GM20431 (cell line): ENCODE data around the gene BRAT1.
"Not testable (repeated sequence)": the region's sequence is repeated elsewhere in the genome, so short reads cannot be mapped to it uniquely, and the experiment has no call there.

ENCODE experiments used
- in situ Hi-C: fragments of 300-500 bp; cut with MseI, MboI; formaldehyde crosslinking; loops from one replicate; pipeline ENCODE4 v1.15.0; 2020; ENCODE audit warnings: low sequenced_read_pairs; ENCODE audit not compliant: unreplicated experiment

BRAT1 gene

DNA sequence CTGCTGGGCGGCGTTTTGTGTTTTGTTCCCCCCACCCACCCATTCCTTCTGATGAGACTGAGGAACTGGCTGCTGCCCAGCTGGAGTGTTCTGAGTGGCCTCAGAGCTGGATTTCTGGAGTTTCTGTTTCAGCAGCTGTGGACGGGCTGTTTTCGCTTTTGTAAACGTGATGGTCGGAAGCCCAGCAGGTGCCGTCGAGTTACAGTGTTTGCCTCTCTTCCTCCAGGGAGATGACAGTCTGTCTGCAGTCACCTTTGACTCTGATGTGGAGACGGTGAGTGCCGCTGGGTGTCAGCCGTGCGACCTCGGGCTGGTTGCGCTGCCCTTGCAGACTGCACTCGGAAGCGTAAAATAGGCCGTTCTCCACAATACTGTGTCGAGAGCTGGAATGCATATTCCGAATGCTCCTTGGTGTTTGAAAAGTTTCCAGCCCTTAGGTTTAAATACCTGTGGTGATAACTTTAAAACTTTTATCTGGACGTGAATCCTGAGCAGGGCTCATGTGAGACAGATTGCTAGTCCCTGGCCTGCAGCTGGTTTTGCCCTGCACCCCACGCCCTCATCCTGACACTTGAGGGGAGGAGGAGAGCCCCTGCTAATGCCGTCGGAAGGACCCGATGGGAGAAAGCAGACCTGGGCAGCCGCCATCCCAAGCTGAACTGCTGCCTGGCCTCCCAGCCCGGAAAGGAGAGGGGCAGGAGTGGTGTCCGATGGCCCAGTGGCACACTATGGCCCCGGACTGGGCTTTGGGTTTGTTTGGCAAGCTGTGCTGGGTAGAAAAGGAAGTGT lies 11.8 kb upstream of the BRAT1 start:
- in situ Hi-C loops: no loop called here

DNA sequence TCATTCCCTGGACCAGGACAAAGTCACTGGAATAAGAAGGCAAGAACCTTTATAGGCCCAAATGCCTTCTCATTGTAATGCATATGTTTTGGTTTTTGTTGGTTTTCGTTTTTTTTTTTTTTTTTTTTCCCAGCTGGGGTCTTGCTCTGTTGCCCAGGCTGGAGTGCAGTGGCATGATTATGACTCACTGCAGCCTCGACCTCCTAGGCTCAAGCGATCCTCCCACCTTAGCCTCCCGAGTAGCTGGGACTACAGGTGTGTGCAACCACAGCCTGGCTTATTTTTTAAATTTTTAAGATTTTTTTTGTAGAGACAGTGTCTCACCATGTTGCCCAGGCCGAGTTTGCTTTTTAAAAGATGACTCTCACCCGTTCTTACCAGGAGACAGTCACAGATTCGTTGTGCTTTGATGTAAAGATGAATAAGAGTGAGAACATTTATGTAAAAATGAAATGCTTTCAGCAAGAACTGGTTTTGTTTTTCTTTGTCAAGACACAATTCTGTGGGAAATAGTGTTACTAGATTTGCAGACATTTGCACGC lies 11.1 kb upstream of the BRAT1 start:
- in situ Hi-C loops: no loop called here

DNA sequence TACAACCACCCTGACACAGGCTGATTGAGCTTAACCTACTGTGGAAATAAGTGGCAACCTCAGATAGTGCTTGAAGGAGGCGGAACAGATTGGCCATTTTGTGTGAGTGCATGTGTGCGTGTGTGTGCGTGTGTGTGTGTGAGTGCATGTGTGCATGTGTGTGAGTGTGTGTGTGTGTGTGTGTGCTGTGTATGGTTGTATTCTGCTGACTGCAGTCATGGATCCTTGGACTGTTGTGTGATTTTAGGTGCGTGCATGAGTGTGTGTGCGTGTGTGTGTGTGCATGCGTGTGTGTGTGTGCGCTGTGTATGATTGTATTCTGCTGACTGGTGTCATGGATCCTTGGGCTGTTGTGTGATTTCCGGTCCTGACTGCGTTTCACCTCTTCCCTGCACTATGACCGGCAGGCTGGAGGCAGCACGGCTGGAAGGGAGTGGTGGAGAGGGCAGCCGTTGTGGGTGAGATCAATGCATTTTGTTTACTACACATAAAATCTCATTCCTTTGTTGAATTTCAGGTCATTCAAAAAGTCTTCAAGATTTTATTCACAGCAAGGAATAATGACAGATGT lies 9.7 kb upstream of the BRAT1 start:
- in situ Hi-C loops: no loop called here

DNA sequence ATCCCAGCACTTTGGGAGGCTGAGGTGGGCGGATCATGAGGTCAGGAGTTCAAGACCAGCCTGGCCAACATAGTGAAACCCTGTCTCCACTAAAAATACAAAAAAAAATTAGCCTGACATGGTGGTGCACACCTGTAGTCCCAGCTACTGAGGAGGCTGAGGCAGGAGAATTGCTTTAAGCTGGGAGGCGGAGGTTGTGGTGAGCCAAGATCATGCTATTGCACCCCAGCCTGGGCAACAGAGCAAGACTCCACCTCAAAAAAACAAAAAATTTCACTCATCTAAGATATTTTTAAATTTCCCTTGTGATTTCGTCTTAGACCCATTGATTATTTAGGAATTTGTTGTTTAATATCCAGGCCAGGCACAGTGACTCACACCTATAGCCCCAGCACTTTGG lies 8.6 kb upstream of the BRAT1 start:
- in situ Hi-C loops: not testable (repeated sequence)

DNA sequence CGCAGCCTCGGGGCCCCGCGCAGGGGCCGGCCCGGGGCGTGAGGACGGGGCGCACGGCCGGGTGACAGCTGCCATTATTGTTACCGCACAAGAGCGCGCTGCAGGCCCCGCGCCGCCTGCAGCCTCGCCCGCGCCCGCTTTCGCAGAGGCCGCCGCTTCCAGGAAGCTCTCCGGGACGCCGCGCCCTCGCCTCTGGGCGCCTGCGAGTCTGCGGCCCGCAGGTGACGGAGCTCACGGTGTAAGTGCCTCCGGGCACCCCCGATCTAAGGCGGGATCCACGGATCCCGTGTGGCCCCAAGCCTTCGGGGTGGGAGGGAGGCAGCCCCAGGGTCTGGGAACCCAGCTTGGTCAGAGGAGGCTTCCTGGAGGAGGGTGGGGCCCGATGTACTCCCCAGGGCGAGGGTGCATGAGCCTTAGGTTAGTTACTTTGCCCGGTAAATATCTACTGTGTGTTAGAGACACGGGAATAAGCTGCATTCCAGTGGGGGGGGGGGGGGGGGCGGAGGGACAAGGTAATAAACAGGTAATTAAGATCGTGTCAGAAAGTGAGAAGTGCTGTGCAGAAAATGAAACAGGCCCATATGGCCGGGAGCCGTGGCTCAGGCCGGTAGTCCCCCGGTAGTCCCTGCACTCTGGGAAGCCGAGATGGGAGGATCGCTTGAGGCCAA lies 4.1 kb upstream of the BRAT1 start:
- in situ Hi-C loops: no loop called here

DNA sequence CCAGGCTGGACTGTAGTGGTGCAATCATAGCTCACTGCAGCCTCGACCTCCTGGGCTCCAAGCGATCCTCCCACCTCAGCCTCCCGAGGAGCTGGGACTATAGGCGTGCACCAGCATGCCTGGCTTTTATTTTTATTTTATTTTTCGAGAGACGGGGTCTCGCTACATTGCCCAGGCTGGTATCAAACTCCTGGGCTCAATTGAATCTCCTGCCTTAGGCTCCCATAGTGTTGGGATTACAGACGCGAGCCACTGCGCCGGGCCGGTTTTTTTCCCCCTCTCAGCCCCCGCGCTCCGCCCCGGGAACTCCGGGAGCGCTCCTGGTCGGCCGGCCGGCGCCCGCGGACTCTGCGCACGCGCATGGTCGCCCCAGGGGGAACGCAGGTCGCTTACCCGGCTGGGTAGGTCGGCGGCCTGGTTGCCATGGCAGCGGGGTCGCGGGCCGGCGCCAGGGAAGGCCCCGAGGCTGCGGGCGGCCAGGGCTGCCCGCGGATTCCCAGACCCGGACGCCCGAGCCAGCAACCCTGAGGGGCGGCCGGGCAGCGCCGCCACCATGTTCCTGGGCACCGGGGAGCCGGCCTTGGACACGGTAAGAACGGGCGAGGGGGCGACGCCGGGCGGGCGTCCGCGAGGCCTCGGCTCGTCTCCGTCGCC lies 3.4 kb upstream of the BRAT1 start, which contains the start of gene IQCE:
Gene IQCE (plus strand): TSS at position 351 of the 654 bp plus-strand sequence. CDS start 203 bp downstream, at position 554.
- in situ Hi-C loops: no loop called here

DNA sequence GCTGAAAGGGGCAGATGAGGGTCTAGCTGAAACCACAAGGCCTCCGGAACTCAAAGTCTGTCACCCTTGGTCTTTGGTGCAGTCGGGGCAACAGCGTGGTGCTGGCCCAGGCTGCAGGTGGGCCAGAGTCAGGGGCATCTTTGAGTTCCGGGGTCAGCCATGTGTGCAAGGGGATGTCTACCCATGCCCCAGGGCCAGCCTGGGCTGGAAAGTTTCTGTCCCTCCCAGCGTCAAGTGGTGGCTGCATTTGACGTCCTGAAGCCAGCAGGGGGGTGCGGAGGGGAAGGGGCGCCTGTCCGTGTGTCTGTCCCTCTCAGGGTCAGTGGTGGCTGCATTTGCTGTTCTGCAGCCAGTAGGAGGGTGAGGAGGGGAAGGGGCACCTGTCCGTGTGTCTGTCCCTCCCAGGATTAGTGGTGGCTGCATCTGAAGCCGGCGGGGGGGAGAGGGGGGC lies 638 bp downstream of the BRAT1 start:
- in situ Hi-C loops: no loop called here

DNA sequence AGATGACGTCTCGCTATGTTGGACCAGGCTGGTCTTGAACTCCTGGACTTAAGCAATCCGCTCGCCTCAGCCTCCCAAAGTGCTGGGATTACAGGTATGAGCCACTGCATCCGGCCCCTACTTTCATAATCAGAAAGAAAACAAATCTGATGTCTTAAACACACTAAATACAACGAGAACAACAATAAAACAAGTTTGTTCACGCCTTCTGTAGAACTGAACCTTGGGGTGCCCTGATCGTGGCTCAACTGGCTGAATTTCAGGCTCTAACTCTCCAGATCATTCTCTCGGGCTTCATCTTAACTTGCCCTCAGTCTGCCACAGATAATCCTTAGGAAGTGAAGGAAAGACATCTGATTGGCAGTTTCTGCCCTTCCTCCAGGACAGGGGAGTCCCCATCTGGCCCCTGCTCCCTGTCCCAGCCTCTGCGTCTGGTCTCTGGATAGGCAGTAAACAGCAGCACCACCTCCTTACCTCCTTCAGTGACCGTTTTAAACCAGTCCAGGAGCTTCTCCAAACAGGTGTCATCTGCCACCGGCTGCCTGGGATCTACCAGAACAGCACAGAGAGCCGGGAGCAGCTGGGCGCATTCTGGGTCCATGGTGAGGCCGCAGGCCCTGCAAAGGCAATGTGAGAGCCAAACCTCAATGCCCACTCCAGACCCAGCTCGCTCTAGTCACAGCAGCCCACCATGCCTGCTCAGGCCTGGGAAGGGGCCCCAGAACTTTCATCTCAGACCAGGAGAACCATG lies 1.3 kb downstream of the BRAT1 start:
- in situ Hi-C loops: no loop called here

DNA sequence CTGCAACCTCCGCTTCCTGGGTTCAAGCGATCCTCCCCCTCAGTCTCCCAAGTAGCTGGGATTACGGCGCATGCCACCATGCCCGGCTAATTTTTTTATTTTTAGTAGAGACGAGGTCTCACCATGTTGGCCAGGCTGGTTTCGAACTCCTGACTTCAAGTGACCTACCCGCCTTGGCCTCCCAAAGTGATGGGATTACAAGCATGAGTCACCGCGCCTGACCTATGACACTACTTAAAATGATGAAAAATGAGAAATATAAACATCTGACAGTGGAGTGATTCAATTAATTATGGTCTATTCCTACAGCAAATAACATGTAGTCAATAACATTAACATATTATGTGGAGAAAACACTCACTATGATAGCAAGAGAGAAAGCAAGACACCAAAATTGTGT lies 2.2 kb downstream of the BRAT1 start:
- in situ Hi-C loops: no loop called here

DNA sequence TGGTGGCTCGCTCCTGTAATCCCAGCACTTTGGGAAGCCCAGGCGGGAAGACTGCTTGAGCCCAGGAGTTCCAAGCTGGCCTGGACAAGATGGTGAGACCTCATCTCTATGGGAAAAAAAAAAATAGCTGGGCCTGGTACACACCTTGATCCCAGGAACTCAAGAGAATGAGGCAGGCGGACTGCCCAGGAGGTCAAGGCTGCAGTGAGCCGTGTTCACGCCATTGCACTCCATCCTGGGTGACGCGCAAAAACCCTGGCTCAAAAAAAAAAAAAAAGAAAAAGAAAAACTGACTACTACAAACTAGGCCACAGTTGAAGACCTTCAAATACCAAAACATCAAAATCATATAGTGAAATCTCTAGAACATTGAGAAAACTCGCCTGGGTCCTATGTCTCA lies 3.9 kb downstream of the BRAT1 start:
- in situ Hi-C loops: no loop called here

DNA sequence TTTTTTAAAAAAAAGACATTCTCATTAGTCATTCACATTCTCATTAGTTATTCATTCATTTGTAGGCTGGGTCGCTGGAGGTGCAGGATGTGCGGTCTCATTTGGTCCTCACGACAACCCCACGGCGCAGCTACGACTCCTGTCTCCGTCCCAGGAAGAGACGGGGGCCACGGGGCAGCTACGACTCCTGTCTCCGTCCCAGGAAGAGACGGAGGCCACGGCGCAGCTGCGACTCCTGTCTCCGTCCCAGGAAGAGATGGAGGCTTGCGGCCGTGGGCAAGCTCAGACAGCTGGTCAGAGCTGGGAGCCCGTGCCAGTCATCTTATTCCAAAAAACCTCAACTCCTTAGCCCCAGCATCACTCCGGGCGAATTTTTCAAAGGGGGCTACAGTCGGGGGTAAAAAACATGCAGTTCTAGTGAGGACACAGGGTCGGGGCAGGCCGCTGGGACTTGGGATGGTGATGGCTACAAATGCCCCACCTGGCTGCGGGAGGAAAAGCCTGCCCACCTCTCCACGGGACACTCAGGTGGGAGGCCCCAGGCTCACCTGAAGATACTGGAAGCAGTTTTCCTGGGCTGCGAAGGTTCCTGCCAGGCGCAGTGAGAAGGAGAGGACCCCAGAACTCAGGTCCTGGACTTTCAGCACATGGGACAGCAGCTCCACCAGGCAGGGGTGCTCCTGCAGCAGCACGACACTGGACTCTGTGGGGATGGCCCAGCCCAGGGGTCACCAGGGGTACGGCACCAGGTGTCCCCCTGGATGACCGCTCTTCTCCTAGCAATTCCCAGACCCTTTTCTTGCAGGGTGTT lies 8.3 kb downstream of the BRAT1 start:
- in situ Hi-C loops: no loop called here

DNA sequence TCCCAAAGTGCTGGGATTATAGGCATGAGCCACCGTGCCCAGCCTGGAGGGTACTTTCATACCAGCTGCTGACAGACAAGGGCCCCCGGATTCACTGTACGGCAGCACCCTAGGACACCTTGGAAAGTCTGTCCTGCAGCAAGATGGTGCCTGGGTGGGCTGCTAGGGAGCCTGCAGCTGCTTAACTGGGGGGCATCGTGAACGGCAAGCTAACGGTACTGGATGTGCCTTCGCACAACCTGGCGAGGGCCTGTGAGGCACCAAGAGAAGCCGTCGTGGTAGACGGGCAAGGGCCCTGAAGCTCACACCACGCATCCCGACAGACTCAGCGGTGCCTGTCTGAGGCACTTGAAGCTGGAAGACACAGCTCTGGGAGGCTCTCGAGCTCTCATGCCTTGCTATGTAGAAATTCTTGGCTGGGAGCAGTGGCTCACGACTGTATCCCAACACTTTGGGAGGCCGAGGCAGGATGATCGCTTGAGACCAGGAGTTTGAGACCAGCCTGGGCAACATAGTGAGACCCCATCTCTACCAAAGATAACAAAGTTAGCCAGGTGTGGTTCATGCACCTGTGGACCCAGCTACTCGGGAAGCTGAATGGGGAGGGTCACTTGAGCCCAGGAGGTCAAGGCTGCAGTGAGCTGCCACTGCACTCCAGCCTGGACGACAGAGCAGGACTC lies 9.4 kb downstream of the BRAT1 start:
- in situ Hi-C loops: no loop called here

DNA sequence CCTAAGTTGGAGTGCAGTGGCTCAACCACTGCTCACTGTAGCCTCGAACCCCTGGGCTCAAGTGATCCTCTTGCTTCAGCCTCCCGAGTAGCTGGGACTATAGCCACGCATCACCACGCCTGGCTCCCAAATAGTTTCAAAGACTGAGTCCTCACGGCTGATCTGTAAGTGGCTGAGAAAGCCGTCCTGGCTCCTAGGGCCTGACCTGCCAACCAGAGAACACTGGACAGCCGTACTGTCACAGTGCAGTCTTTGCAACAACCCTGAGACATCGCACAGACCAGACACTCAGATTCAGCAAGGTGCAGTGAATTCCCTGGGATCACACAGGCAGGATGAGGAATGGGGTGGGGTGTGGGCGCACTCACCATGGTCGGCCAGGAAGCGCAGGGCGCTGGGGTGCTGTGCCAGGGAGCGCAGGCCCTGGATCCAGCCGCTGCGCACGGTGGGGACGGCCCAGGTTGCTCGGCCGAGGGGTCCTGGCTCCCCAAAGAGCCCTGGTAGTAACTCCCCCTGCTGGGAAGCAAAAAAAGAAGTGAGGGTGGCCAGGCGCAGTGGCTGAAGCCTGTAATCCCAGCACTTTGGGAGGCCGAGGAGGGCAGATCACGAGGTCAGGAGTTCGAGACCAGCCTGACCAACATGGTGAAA lies 10.7 kb downstream of the BRAT1 start:
- in situ Hi-C loops: no loop called here

DNA sequence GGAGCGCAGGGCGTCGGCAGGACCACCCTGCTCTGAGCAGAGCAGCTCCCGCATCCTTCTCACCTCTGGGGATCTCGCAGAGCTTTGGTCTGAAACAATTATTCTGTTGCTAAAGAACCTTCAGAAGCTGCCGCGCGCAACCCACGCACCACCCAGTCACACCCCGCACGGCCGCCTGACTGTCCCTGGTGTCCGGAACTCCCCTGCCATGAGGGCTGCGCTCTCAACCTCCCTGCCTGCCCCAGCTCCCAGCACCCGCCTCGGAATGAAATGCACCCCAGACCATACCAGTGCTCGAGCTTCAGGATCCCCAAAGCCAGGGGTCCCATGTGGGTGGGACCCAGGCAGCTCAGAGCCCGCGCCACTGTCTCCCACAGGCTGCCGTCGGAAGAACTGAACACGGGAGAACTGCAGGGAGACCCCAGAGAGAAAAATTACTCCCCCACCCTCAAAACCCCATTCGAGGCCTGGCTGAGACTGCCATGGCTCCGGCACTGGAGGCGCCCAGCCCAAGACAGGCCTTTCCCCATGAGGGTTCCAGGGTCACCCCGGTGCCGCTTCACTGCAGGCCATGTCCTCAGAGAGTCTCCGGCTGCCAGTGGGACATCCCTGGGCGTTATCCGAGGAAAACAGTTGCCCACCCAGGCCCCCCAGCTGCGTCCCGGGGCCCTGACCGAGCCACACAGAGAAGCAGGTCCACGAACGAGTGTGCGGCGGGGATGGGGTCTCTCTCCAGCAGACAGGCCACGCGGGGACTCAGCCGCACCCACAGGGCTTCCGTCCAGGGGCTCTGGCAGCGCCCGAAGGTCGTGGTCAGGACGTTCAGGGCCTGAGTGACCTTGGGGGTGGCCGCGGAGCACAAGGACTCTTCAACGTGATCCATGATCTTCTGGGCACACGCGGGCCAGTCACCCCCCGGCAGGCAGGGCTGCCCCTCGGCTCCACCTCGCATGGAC lies 12.1 kb downstream of the BRAT1 start:
- in situ Hi-C loops: no loop called here

DNA sequence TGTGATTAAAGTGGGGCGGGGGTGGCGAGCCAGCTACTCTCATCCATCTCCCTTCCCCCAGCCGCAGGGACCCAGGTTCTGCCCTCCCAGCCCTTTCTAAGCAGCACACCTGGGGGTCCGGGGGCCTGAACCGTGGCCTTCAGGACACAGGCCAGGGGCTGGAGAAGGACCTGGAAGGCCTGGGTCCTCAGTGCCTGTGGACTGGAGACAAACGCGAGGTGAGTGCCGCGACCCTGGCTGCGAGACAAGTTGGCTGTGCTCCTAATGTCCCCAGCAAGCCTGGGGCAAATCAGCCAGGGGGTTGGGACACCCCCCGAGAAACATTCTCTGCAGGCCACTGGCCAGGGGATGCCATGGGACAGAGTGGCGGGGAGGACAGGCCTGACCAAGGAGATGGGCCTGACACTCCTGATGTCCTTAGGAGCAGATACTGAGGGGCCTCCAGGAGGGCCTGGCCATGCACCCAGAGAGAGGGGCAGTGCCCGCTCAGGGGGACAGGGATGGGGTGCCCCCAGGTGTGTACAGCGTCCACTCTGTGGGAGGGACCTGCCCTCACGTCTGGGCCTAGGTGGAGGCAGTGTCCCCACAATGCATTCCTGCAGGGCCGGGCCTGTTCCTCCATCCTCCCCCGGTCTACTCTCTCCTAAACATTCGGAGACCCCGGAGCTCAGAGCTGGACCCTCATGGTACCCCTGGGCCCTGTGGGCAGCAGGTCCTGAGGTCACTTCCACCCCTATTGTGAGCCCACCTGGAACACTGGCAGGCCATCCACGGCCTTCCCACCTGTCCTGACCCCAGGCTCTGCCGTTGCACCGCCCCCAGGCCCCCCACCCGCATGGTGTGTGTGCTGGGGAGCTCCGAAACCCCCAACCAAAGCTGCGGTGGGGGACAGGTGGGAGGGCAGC lies 13.1 kb downstream of the BRAT1 start:
- in situ Hi-C loops: no loop called here
